ENCODE data around the gene ZNF282.

The ZNF282 gene

DNA sequence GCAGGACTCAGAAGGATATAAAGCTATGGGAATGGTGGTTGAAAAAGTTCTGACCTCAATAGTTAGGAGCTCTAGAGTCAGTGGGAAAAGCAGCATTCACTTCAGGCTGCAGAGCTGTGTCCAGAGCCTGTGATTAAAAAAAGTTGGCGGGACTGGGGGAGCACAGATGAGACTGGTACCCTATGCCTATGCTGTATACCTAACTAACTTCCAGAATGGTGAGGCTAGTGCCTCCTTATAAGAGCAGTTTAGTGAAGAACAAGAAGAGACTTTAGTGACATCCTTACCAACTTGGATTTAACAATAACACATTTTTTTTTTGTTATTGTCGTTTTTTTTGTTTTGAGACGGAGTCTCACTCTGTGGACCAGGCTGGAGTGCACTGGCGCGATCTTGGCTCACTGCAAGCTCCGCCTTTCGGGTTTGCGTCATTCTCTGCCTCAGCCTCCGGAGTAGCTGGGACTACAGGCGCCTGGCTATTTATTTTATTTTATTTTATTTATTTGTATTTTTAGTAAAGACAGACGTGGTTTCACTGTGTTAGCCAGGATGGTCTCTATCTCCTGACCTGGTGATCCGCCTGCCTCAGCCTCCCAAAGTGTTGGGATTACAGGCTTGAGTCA, 6.6 kb upstream of the ZNF282 start:
- DNase-seq (ENCODE audit: low read depth in 4 of 4, low spot score in 1 of 4): no peak

DNA sequence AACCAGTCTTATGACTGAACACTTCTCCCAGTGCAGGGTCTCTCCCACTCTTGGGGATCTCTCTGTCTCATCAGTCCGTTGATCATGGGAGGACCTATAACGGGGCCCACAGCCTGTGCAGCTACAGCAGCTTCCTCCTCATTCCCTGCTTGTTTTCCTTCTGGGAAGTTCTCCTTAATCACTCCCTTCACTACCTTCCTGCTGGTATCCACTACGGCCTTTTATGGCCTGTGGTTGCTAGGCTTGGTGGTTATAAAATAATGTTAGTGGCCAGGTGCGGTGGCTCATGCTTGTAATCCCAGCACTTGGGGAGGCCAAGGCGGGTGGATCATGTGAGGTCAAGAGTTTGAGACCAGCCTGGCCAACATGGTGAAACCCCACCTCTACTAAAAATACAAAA, 3.5 kb upstream of the ZNF282 start:
- no peak for DNase-seq (ENCODE audit: low read depth in 4 of 4, low spot score in 1 of 4)

DNA sequence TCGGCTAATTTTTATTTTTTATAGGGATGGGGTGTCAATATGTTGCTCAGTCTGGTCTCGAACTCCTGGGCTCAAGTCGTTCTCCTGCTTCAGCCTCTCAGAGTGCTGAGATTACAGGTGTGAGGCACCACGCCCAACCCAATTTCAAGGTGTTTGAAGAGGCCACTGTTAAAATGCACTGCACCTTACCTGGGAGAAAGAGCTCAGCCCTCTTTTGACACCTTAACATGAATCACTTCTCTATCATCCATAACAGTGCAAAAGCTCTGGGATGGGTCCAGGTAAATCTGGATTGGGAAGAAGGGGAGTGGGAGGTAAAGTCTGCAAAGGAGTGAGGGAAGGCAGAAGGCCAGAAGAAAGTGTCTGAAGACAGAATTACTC, 557 bp upstream of the ZNF282 start:
- DNase-seq (ENCODE audit: low read depth in 4 of 4, low spot score in 1 of 4): no peak

- no peak for DNase-seq (ENCODE audit: low read depth in 4 of 4, low spot score in 1 of 4)
Measured at GRCh38 chr7:149196151-149196704, 882 bp downstream of the ZNF282 start.

DNA sequence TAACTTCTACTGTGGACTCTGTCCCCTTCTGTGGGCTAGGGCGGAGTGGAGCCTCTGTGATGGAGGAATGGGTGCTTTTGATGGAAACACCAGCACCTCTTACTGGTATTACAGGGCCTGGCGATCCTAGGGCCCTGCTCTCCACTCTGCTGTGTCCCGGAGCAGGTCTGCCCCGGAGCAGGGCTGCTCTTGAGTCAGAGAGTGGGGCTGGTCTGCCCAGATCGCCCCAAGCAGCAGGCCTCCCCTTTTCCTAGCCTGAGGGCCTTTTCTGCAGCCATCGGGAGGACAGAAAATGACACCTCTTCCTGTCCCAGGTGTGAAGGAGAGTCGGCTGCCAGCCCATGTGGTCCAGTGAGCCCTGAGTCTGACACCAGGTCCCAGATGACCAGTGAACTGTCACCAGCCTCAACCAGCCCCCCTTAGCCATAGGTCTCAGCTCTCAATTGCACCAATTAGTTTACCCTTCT, 1.4 kb downstream of the ZNF282 start:
- no peak for DNase-seq (ENCODE audit: low read depth in 4 of 4, low spot score in 1 of 4)

GRCh38 chr7:149197675-149198074, 2.3 kb downstream of the ZNF282 start:
- DNase-seq (ENCODE audit: low read depth in 4 of 4, low spot score in 1 of 4): no peak

- no peak for DNase-seq (ENCODE audit: low read depth in 4 of 4, low spot score in 1 of 4)
Measured at GRCh38 chr7:149198161-149198816, 2.9 kb downstream of the ZNF282 start.

DNA sequence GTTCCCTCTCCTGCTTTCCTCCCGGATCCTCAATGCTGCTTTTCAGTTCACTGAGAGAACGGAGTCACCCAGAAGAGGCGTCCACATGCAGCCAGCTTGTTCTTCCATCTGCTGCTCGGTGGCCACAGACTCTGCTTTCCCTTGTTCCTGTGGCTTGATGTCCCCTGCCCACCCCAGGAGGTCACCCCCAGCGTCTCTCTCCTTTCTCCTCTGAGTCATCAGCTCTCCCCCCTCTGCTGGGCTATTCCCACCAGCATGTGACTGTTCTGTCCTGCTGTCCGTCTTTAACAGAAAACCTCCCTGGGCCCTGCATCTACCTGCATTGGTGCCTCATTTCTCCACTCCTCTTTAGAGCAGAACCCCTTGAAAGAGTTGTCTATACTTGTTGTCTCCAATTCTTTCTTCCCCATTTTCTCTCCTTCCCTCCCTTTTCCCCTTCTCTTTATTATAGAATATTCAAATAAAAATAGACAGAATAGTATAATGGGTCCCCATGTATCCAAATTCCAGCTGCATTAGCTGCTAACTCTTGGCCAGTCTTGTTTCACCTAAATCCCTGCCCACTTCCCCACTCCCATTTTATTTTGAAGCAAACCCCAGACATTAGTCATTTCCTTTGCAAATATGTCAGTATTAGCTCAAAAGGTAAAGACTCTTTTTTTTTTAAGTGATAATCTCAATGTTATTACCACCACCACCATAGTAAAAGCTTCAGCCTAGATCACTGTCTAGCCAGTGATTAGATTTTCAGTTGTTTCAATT, 4.1 kb downstream of the ZNF282 start:
- DNase-seq (ENCODE audit: low read depth in 4 of 4, low spot score in 1 of 4): no peak

DNA sequence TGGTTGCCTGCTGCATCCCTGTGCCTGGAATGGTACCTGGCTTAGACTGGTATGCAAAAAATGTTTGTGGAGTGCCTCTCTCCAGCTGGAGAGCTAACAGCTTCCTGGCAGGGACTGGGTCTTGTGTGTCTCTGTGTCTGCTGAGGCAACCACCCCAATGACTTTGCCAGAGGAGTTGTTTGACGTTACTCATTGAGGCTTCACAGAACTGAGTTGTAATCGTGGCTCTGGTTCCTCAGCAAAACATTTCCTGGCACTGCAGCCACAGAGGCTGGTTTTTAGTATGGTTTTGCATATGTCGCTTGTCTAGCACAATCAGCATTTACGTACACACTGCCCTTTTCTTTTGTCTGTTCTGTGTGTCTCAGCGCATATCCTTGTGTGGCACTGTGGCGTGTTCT, 7.5 kb downstream of the ZNF282 start:
- DNase-seq (ENCODE audit: low read depth in 4 of 4, low spot score in 1 of 4): no peak

DNA sequence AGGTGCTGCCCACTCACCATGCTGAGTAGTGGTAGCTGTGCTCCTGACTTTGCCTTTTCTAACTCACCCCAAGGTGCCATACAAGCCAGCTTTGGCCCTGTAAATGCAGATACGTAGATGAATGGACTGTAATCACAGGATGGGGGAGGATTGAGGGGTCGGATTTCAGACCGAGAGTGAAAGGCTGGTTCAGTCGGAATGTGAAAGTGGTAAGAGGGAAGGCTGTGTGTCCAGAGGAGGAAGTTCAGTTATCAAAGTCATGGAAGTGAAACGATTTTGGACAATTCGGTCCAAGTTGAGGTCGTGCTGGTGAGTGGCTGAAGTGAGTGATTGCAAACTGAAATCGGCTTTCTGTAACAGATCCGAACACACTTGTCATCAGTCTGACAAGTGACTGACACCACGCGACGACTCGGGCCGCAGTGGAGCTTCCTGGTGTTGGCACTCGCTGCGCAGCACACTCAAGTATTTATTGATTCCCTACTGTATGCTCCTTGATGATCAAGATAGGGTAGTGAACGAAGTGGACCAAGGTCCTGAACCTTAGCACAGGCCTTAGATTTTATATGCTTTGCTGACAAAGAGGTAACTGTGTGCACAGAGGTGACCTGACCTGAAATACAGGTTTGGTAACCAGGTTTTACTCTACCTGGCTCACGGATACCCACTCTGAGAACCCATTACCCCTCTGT, 10.5 kb downstream of the ZNF282 start:
- no peak for DNase-seq (ENCODE audit: low read depth in 4 of 4, low spot score in 1 of 4)

DNA sequence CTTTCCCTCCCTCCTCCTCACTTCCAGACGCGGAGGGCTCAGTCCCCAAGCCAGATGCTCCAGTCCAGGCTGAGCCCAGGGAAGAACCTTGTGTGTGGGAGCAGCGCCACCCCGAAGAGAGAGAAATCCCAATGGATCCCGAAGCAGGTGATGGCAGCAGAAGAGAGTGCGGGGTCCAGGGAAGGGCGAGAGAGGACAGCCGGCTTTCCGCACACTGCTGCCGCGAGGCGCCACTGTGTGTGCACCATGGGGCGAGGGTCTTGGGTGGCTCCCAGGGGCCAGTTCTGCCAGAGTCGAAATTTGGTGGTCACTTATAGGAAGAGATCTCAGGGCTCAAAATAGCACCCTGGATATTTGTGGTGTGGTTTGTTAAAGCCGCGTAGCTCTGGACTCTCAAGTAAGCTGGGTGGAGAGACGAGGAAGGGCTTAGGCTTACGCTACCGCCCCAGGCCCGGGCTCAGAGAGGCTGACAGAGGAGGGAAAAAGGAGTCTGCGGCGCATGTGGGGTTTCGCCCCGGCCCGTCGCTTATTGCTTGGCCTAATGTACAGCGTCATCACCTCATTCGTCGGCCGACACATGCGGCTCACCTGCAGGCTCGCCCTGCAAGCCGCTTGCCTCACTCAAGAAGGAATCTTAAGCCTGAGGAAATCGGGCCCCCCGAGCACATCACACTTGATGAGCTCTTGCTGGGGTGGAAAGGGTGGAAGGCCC, 12.1 kb downstream of the ZNF282 start:
- DNase-seq (ENCODE audit: low read depth in 4 of 4, low spot score in 1 of 4): no peak

- DNase-seq (ENCODE audit: low read depth in 4 of 4, low spot score in 1 of 4): peak; percentile 57 to 82 (median 66)
Measured at GRCh38 chr7:149209518-149210269, 14.3 kb downstream of the ZNF282 start.

- no peak for DNase-seq (ENCODE audit: low read depth in 4 of 4, low spot score in 1 of 4)
Measured at GRCh38 chr7:149210551-149210950, 15.2 kb downstream of the ZNF282 start.

DNA sequence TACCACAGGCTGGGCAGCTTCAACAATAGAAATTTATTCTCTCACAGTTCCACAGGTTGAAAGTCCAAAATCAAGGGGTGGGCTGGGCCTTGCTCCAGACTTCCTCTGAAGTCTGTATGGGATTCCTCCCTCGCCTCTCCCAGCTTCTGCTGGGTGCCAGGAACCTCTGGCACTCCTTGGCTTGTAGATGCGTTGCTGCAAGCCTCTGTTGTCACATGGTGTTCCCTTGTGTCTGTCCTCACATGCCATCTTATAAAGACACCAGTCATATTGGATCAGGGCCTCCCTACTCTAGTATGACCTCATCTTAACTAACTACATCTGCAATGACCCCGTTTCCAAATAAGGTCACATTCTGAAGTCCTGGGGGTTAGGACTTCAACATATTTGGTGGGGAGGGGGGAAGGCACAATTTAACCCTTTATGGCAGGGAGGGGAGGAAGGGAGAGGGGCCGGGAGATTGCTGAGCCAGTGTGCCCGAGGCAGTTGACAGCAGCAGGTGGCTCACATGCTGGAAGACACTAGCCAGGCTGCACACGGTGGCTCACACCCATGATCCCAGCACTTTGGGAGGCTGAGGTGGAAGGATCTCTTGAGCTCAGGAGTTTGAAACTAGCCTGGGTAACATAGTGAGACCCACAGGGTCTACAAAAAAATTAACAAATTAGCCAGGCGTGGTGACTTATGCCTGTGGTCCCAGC, 18.8 kb downstream of the ZNF282 start:
- no peak for DNase-seq (ENCODE audit: low read depth in 4 of 4, low spot score in 1 of 4)

DNA sequence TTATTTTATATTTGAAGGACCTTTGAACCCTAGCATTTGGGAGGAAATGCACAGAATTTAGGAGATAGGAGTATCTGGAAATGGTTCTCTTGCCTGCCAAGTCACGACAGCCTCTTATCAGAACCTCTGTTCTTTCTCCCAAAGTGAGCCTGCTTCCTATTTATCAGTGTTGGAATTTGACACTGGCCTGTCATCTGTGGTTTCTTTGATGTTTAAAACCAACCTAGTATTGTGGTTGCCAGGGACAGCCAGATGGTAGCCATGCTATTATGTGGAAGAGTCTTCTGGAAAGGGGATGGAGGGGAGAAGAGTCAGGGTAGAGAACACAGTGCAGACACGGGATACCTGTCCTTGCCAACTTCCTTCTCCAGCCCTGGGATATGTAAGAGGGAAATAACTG, 21.1 kb downstream of the ZNF282 start:
- DNase-seq (ENCODE audit: low read depth in 4 of 4, low spot score in 1 of 4): no peak

- no peak for DNase-seq (ENCODE audit: low read depth in 4 of 4, low spot score in 1 of 4)
Measured at GRCh38 chr7:149217570-149217969, 22.2 kb downstream of the ZNF282 start.

- DNase-seq (ENCODE audit: low read depth in 4 of 4, low spot score in 1 of 4): no peak
Measured at GRCh38 chr7:149218469-149219420, 23.4 kb downstream of the ZNF282 start.

DNA sequence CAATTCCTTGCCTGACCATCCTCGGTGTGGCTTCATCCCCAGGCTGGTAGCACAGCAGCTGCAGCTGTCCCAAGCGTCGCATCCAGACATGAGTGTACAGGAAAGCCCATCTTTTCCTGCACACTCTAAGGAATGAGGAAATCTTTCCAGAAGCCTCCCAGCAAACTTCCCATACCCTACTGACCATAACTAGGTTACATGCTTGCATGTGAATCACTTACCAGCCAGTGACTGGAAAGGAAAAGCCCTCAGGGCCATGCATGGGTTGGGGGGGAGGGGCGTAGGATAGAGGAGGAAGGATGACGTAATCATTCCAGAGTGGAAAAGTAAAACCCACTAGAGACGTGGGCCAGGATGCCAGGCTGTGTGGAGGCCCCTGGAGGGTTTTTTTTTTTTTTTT, 25.2 kb downstream of the ZNF282 start:
- DNase-seq (ENCODE audit: low read depth in 4 of 4, low spot score in 1 of 4): no peak

Data from stimulated activated CD4-positive, alpha-beta T cell treated with anti-CD3 and anti-CD28 coated beads, Interleukin-1b, Interleukin-23, amount 100 ng/mL, for 24 hours (primary cell).